Measurements from ENCODE around the gene PRKCH. TPM values are rescaled to one million over a fixed set of nuclear protein-coding genes. Genes with fewer than 3 reads are reported as not detected.
A peak's percentile ranks its signal among the peaks of the same experiment; 100 is the strongest.

PRKCH gene
- total and polyA plus RNA-seq, 3 donors from 2014 or later, result 15.0 to 26.8 (median 25.4) TPM

- no peak overlapping the region for H3K4me3 ChIP-seq
- TF ChIP-seq CTCF (IDR thresholded peaks at IDR 0.05) (no peak), POLR2A (IDR thresholded peaks at IDR 0.05) (no peak)
- intact Hi-C loops (cut with DNase I; ENCODE audit: low total_unique reads), result no loop called here
- 79 to 90% methylated on average over 1 of the region's 1 CpG for WGBS, 2 donors
- no peaks in the 10 kb centered on the region for H3K36me3 ChIP-seq (ENCODE audit: low read depth, missing control alignments)
- peaks cover 11% of the 10 kb centered on the region for H3K4me1 ChIP-seq
- DNase-seq, result no peak
- no peaks in the 10 kb centered on the region for H3K9me3 ChIP-seq
- H3K27ac ChIP-seq, result peak overlapping the region in 1 of 2 donors; percentile 28
- no peaks in the 10 kb centered on the region for H3K27me3 ChIP-seq
These were observed 9.1 kb downstream of the PRKCH start for GRCh38 chr14:61330511-61330910.

- no peak overlapping the region for H3K27ac ChIP-seq
- H3K36me3 ChIP-seq (ENCODE audit: low read depth, missing control alignments), result no peaks in the 10 kb centered on the region
These were observed 10.7 kb downstream of the PRKCH start for GRCh38 chr14:61331992-61332657.

GRCh38 chr14:61332658-61333029 is 11.3 kb downstream of the PRKCH start:
- H3K27me3 ChIP-seq, result no peaks in the 10 kb centered on the region
- no peak for DNase-seq
- TF ChIP-seq POLR2A (IDR thresholded peaks at IDR 0.05) (no peak), CTCF (IDR thresholded peaks at IDR 0.05) (no peak)
- H3K4me3 ChIP-seq, result no peak overlapping the region
- H3K27ac ChIP-seq, result no peak overlapping the region
- intact Hi-C loops (cut with DNase I; ENCODE audit: low total_unique reads), result no loop called here
- H3K36me3 ChIP-seq (ENCODE audit: low read depth, missing control alignments), result no peaks in the 10 kb centered on the region
- peaks cover 5% of the 10 kb centered on the region for H3K4me1 ChIP-seq
- no peaks in the 10 kb centered on the region for H3K9me3 ChIP-seq
- WGBS, 2 donors, result 88 to 94% methylated on average over 8 of the region's 8 CpGs

More at GRCh38 chr14:61331992-61332657, 10.7 kb downstream of the PRKCH start:
- TF ChIP-seq POLR2A (IDR thresholded peaks at IDR 0.05) (no peak), CTCF (IDR thresholded peaks at IDR 0.05) (no peak)
- H3K27me3 ChIP-seq, result no peaks in the 10 kb centered on the region
- no peaks in the 10 kb centered on the region for H3K9me3 ChIP-seq
- WGBS, 2 donors, result 90 to 95% methylated on average over 4 of the region's 4 CpGs
- peaks cover 10% of the 10 kb centered on the region for H3K4me1 ChIP-seq
- H3K4me3 ChIP-seq, result no peak overlapping the region
- intact Hi-C loops (cut with DNase I; ENCODE audit: low total_unique reads), result no loop called here
- no peak for DNase-seq

GRCh38 chr14:61333087-61333486 is 11.7 kb downstream of the PRKCH start:
- Histone ChIP-seq H3K27ac (no peak overlapping the region), H3K4me3 (no peak overlapping the region), H3K9me3 (no peaks in the 10 kb centered on the region), H3K4me1 (peaks cover 4% of the 10 kb centered on the region), H3K27me3 (no peaks in the 10 kb centered on the region), H3K36me3 (ENCODE audit: low read depth, missing control alignments) (no peaks in the 10 kb centered on the region)
- intact Hi-C loops (cut with DNase I; ENCODE audit: low total_unique reads), result no loop called here
- DNase-seq, result no peak
- WGBS, 2 donors, result 97 to 100% methylated on average over 1 of the region's 1 CpG
- TF ChIP-seq CTCF (IDR thresholded peaks at IDR 0.05) (no peak), POLR2A (IDR thresholded peaks at IDR 0.05) (no peak)

- no peaks in the 10 kb centered on the region for H3K36me3 ChIP-seq (ENCODE audit: low read depth, missing control alignments)
- WGBS, 2 donors, result 74 to 90% methylated on average over 11 of the region's 11 CpGs
- H3K4me3 ChIP-seq, result no peak overlapping the region
- no peak overlapping the region for H3K27ac ChIP-seq
- H3K27me3 ChIP-seq, result no peaks in the 10 kb centered on the region
- DNase-seq, result no peak
- intact Hi-C loops (cut with DNase I; ENCODE audit: low total_unique reads), result no loop called here
- peaks cover 4% of the 10 kb centered on the region for H3K4me1 ChIP-seq
- TF ChIP-seq POLR2A (IDR thresholded peaks at IDR 0.05) (no peak), CTCF (IDR thresholded peaks at IDR 0.05) (no peak)
- H3K9me3 ChIP-seq, result no peaks in the 10 kb centered on the region
These were observed 12.9 kb downstream of the PRKCH start for GRCh38 chr14:61334197-61334701.
